ENCODE data around the gene AGBL2.

The AGBL2 gene

DNA sequence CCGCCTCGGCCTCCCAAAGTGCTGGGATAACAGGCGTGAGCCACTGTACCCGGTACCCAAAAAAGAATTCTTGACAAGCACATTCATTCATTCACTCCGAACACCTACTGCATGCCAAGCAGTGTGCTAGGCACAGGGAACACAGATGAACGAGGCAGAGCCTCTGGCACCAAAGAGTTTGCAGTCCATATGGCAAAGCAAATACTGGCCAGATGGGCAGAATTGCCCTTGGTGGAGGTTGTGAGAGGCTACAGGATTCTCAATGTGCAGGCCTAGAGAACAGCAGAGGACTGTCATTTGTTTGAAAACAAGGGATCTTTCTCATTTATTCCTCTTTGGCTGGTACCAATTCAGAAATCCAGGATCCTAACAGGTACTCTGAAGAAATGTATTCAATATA lies 45.3 kb downstream of the AGBL2 start:
- Histone ChIP-seq H3K4me3 (ENCODE audit: low read depth, low read length) (no peak overlapping the region), H4K8ac (ENCODE audit: low read depth, low read length) (no peak overlapping the region), H3K36me3 (ENCODE audit: control insufficient read depth in 1 of 2, insufficient read depth in 2 of 2, low read length in 2 of 2) (no peaks in the 10 kb centered on the region), H4K91ac (ENCODE audit: low read depth, low read length) (no peak overlapping the region), H2BK12ac (ENCODE audit: low read length) (no peak overlapping the region), H3K9ac (ENCODE audit: low read length) (no peak overlapping the region), H2AK5ac (ENCODE audit: low read length) (no peak overlapping the region), H2BK5ac (ENCODE audit: low read depth, low read length, poor library complexity) (no peak overlapping the region), H3K18ac (ENCODE audit: low read length) (no peak overlapping the region), H2AFZ (ENCODE audit: insufficient read depth, low read length, poor library complexity) (no peak overlapping the region), H3K4me2 (ENCODE audit: low read length) (no peak overlapping the region), H2BK120ac (ENCODE audit: insufficient read depth, low read length, poor library complexity) (no peak overlapping the region), H3K79me1 (ENCODE audit: low read length) (no peaks in the 10 kb centered on the region), H3K14ac (ENCODE audit: low read length) (no peak overlapping the region), H3K27ac (ENCODE audit: low read depth, low read length) (no peak overlapping the region), H3K23ac (ENCODE audit: low read length) (no peak overlapping the region), H3K4me1 (ENCODE audit: control insufficient read depth in 1 of 2, insufficient read depth in 2 of 2, low read length in 2 of 2) (peaks cover 4 to 5% of the 10 kb centered on the region in 2 experiments), H3K9me3 (ENCODE audit: insufficient read depth, low read depth, low read length) (no peaks in the 10 kb centered on the region), H3K27me3 (ENCODE audit: insufficient read depth, low read length) (no peaks in the 10 kb centered on the region), H3K79me2 (ENCODE audit: control insufficient read depth, insufficient read depth, low read length, poor library complexity) (no peaks in the 10 kb centered on the region), H4K12ac (ENCODE audit: low read depth, low read length) (no peak overlapping the region), H3K4ac (ENCODE audit: low read depth, low read length) (no peak overlapping the region)
- DNase-seq: no peak
- WGBS (ENCODE audit: extremely low coverage, insufficient coverage, insufficient read length): no CpG with 5 or more reads among the region's 6 CpGs

DNA sequence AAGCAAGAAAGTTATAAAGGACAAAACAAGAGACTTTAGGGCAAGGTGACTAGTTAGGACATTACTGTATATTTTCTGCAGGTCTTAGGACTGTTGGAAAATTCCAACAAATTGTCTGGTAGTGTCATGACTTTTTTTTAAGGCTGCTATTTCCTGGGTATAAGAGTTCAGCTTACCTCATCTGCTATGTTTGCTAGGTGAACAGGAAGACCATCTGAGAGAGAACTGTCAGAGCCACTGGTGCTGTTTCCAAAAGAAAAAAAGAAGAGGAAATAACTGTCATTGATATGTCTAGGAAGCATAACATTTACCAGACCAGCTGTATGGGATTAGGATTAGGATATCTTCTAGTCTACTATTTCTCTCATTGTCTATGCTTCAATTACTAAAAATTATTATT lies 46.5 kb downstream of the AGBL2 start:
- H2BK120ac ChIP-seq (ENCODE audit: insufficient read depth, low read length, poor library complexity): no peak overlapping the region
- no peak overlapping the region for H3K23ac ChIP-seq (ENCODE audit: low read length)

DNA sequence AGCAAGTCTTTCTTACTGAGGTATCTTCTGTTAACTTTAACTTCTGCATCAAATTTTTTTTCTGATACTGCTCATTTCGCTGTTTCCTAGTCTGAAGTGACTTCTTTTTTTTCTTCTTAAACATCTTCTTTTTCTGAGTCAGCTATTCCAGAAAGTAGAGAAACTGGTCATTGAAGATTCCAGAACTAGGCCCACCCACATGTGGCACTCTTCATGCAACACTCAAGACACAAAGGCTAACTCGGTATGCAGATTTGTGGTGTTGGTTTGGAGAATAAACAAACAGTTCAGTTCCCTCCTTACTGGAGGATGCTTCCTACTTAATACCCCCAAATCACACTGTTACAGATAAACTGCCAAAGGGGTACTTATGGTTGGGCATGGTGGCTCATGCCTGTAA lies 47.6 kb downstream of the AGBL2 start:
- H3K18ac ChIP-seq (ENCODE audit: low read length): no peak overlapping the region
- H2BK5ac ChIP-seq (ENCODE audit: low read depth, low read length, poor library complexity): no peak overlapping the region
- WGBS (ENCODE audit: extremely low coverage, insufficient coverage, insufficient read length): no CpG with 5 or more reads among the region's 2 CpGs
- no peaks in the 10 kb centered on the region for H3K9me3 ChIP-seq (ENCODE audit: insufficient read depth, low read depth, low read length)
- no peaks in the 10 kb centered on the region for H3K79me2 ChIP-seq (ENCODE audit: control insufficient read depth, insufficient read depth, low read length, poor library complexity)
- peak; percentile 61 to 82 for DNase-seq
- H3K4me3 ChIP-seq (ENCODE audit: low read depth, low read length): no peak overlapping the region
- no peak overlapping the region for H2AFZ ChIP-seq (ENCODE audit: insufficient read depth, low read length, poor library complexity)
- H4K12ac ChIP-seq (ENCODE audit: low read depth, low read length): no peak overlapping the region
- no peak overlapping the region for H2BK120ac ChIP-seq (ENCODE audit: insufficient read depth, low read length, poor library complexity)
- no peak overlapping the region for H3K4ac ChIP-seq (ENCODE audit: low read depth, low read length)
- no peak overlapping the region for H3K9ac ChIP-seq (ENCODE audit: low read length)
- H3K27ac ChIP-seq (ENCODE audit: low read depth, low read length): no peak overlapping the region
- H3K4me2 ChIP-seq (ENCODE audit: low read length): peak overlapping the region; percentile 14
- H3K79me1 ChIP-seq (ENCODE audit: low read length): no peaks in the 10 kb centered on the region
- peaks cover 4 to 5% of the 10 kb centered on the region in 2 experiments for H3K4me1 ChIP-seq (ENCODE audit: control insufficient read depth in 1 of 2, insufficient read depth in 2 of 2, low read length in 2 of 2)
- H3K36me3 ChIP-seq (ENCODE audit: control insufficient read depth in 1 of 2, insufficient read depth in 2 of 2, low read length in 2 of 2): no peaks in the 10 kb centered on the region
- no peak overlapping the region for H2AK5ac ChIP-seq (ENCODE audit: low read length)
- H4K8ac ChIP-seq (ENCODE audit: low read depth, low read length): no peak overlapping the region
- H3K14ac ChIP-seq (ENCODE audit: low read length): no peak overlapping the region
- H4K91ac ChIP-seq (ENCODE audit: low read depth, low read length): no peak overlapping the region
- no peaks in the 10 kb centered on the region for H3K27me3 ChIP-seq (ENCODE audit: insufficient read depth, low read length)
- no peak overlapping the region for H3K23ac ChIP-seq (ENCODE audit: low read length)
- H2BK12ac ChIP-seq (ENCODE audit: low read length): no peak overlapping the region

More for the DNA sequence above, 46.5 kb downstream of the AGBL2 start:
- no peak overlapping the region for H3K18ac ChIP-seq (ENCODE audit: low read length)
- H2BK12ac ChIP-seq (ENCODE audit: low read length): no peak overlapping the region
- no peaks in the 10 kb centered on the region for H3K79me2 ChIP-seq (ENCODE audit: control insufficient read depth, insufficient read depth, low read length, poor library complexity)
- H3K27me3 ChIP-seq (ENCODE audit: insufficient read depth, low read length): no peaks in the 10 kb centered on the region
- no peak overlapping the region for H4K8ac ChIP-seq (ENCODE audit: low read depth, low read length)
- no peaks in the 10 kb centered on the region for H3K79me1 ChIP-seq (ENCODE audit: low read length)
- no peak for DNase-seq
- H3K4me2 ChIP-seq (ENCODE audit: low read length): no peak overlapping the region
- no peak overlapping the region for H2AK5ac ChIP-seq (ENCODE audit: low read length)
- no peaks in the 10 kb centered on the region for H3K36me3 ChIP-seq (ENCODE audit: control insufficient read depth in 1 of 2, insufficient read depth in 2 of 2, low read length in 2 of 2)
- H3K4me3 ChIP-seq (ENCODE audit: low read depth, low read length): no peak overlapping the region
- no peak overlapping the region for H3K4ac ChIP-seq (ENCODE audit: low read depth, low read length)
- no peak overlapping the region for H2AFZ ChIP-seq (ENCODE audit: insufficient read depth, low read length, poor library complexity)
- H4K91ac ChIP-seq (ENCODE audit: low read depth, low read length): no peak overlapping the region
- H3K4me1 ChIP-seq (ENCODE audit: control insufficient read depth in 1 of 2, insufficient read depth in 2 of 2, low read length in 2 of 2): peaks cover 4 to 5% of the 10 kb centered on the region in 2 experiments
- H4K12ac ChIP-seq (ENCODE audit: low read depth, low read length): no peak overlapping the region
- H3K9me3 ChIP-seq (ENCODE audit: insufficient read depth, low read depth, low read length): no peaks in the 10 kb centered on the region
- no peak overlapping the region for H3K14ac ChIP-seq (ENCODE audit: low read length)
- no peak overlapping the region for H3K27ac ChIP-seq (ENCODE audit: low read depth, low read length)
- H3K9ac ChIP-seq (ENCODE audit: low read length): no peak overlapping the region
- H2BK5ac ChIP-seq (ENCODE audit: low read depth, low read length, poor library complexity): no peak overlapping the region

DNA sequence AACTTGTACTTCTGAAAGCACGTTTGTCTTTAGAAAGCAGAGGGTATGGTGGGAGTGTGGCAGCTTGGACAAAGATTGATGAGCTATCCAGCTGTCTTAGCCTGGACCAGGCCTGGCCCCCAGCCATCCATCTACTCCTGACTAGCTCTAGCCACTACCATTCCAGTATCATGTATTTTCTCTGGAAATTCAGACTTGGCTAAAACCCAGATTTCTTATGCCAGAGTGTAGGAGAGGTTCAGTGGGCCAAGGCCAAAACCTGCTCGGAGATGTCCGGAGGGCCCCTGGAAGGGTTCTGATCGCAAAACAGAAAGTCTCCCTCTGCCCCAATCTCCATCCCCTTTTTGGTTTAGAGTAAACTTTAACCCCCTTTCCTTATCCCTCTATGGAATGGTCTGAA lies 48.0 kb downstream of the AGBL2 start:
- Histone ChIP-seq H3K79me2 (ENCODE audit: control insufficient read depth, insufficient read depth, low read length, poor library complexity) (no peaks in the 10 kb centered on the region), H3K18ac (ENCODE audit: low read length) (no peak overlapping the region), H3K27ac (ENCODE audit: low read depth, low read length) (no peak overlapping the region), H2AFZ (ENCODE audit: insufficient read depth, low read length, poor library complexity) (no peak overlapping the region), H3K4me3 (ENCODE audit: low read depth, low read length) (no peak overlapping the region), H2BK120ac (ENCODE audit: insufficient read depth, low read length, poor library complexity) (no peak overlapping the region), H3K4ac (ENCODE audit: low read depth, low read length) (no peak overlapping the region), H3K79me1 (ENCODE audit: low read length) (no peaks in the 10 kb centered on the region), H3K4me2 (ENCODE audit: low read length) (no peak overlapping the region), H4K12ac (ENCODE audit: low read depth, low read length) (no peak overlapping the region), H3K4me1 (ENCODE audit: control insufficient read depth in 1 of 2, insufficient read depth in 2 of 2, low read length in 2 of 2) (peaks cover 4 to 5% of the 10 kb centered on the region in 2 experiments), H2AK5ac (ENCODE audit: low read length) (no peak overlapping the region), H4K8ac (ENCODE audit: low read depth, low read length) (no peak overlapping the region), H3K36me3 (ENCODE audit: control insufficient read depth in 1 of 2, insufficient read depth in 2 of 2, low read length in 2 of 2) (no peaks in the 10 kb centered on the region), H3K9me3 (ENCODE audit: insufficient read depth, low read depth, low read length) (no peaks in the 10 kb centered on the region), H3K14ac (ENCODE audit: low read length) (no peak overlapping the region), H3K27me3 (ENCODE audit: insufficient read depth, low read length) (no peaks in the 10 kb centered on the region), H3K23ac (ENCODE audit: low read length) (no peak overlapping the region), H3K9ac (ENCODE audit: low read length) (no peak overlapping the region), H2BK5ac (ENCODE audit: low read depth, low read length, poor library complexity) (no peak overlapping the region), H4K91ac (ENCODE audit: low read depth, low read length) (no peak overlapping the region), H2BK12ac (ENCODE audit: low read length) (no peak overlapping the region)
- DNase-seq: no peak
- WGBS (ENCODE audit: extremely low coverage, insufficient coverage, insufficient read length): no CpG with 5 or more reads among the region's 4 CpGs
